HL-60 (cell line): ENCODE results near the gene PLOD3.

Source experiments
- POLR2AphosphoS5 ChIP-seq: IDR thresholded peaks from 2 replicates; pipeline ENCODE4 v1.6.1; 2012; ENCODE audit warnings: low read depth
- TF ChIP-seq, protein P1 (sequence below): IDR thresholded peaks from one replicate; pipeline ENCODE4 v1.5.1; 2011; ENCODE audit warnings: low read length, control low read depth, inconsistent platforms; ENCODE audit not compliant: insufficient read depth

DNA sequence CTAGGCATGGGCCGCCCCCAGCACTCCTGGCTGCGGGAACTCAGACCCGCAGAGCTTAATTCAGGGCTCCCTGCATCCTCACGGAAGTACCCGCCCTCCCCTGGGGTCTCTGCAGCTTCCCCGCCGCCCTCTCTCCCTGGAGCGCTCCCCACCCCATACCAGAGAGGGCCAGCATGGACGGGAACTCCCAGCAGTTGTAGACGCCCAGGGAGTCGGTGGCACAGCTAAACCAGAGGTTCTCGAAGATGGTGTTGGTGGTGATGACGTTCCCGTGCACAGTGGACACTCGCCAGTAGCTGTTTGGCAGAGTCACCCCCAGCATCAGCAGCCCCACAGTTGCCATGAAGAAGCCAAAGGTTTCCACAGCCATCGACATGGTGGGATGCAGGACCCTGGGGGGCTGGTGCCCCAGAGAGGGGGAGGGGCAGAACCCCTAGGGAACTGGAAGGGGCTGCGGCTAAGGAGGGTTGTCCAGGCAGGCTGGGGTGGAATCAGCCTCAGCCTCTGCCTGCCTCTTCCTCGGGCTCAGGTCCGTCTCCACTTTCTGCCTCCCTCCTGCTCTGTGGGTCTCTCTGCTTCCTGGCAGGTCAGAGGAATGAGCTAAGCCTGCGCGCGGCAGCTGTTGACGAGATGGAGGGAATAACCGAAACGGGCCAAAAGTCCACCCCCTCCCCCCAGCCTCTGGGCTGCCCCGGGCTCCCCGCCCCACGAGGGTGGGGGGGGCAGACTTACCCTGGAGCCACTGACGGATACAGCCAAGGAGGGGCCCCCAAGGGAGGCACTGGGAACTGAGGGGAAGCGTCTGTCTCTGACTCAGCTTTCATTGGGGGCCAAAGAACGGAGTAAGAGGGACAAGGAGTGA is 20.1 kb upstream of the PLOD3 start, which contains the start of gene CLDN15:
- TF ChIP-seq POLR2AphosphoS5, result no peak
- TF ChIP-seq, protein P1, sequence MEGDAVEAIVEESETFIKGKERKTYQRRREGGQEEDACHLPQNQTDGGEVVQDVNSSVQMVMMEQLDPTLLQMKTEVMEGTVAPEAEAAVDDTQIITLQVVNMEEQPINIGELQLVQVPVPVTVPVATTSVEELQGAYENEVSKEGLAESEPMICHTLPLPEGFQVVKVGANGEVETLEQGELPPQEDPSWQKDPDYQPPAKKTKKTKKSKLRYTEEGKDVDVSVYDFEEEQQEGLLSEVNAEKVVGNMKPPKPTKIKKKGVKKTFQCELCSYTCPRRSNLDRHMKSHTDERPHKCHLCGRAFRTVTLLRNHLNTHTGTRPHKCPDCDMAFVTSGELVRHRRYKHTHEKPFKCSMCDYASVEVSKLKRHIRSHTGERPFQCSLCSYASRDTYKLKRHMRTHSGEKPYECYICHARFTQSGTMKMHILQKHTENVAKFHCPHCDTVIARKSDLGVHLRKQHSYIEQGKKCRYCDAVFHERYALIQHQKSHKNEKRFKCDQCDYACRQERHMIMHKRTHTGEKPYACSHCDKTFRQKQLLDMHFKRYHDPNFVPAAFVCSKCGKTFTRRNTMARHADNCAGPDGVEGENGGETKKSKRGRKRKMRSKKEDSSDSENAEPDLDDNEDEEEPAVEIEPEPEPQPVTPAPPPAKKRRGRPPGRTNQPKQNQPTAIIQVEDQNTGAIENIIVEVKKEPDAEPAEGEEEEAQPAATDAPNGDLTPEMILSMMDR, result no peak
